Gastroesophageal sphincter (tissue), 3 donors: Measurements from ENCODE around the gene TMEM41A.

Source experiments
- POLR2A ChIP-seq, 2 donors: fragments of 450-650 bp; IDR thresholded peaks; one replicate each; pipeline ENCODE4 v1.6.1; 2017; ENCODE audit warnings: antibody characterized with exemption in 2 of 2, mild to moderate bottlenecking in 2 of 2, moderate library complexity in 1 of 2
- TF ChIP-seq, protein P1 (sequence below), 4 experiments: fragments of 200-600 bp in 2 of 4; fragments of 450-650 bp in 2 of 4; sonication (generic) in 1 of 4; IDR thresholded peaks; one replicate each; pipeline ENCODE4 v1.5.1; 2017 to 2019; ENCODE audit warnings: antibody characterized with exemption in 4 of 4, mild to moderate bottlenecking in 2 of 4, moderate library complexity in 2 of 4

DNA sequence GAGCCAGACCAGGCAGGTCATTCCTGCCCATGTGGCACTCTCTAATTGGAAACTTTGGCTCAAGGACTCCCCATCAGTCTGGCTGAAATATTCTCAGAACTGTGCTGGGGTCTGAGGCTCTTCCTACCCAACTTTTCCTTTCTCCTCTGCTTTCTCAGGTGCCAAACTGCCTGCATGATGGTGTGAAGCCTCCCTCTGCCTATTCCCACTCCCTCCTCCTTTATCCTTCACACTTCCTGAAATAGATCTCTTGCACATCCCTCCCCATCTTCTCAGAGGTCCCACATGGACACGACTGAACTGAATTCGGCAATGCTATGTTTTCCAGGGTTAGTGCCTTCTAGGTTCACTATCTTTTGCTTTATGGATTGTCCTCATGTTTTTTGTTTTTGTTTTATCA, 41.1 kb upstream of the TMEM41A start:
- TF ChIP-seq, protein P1, sequence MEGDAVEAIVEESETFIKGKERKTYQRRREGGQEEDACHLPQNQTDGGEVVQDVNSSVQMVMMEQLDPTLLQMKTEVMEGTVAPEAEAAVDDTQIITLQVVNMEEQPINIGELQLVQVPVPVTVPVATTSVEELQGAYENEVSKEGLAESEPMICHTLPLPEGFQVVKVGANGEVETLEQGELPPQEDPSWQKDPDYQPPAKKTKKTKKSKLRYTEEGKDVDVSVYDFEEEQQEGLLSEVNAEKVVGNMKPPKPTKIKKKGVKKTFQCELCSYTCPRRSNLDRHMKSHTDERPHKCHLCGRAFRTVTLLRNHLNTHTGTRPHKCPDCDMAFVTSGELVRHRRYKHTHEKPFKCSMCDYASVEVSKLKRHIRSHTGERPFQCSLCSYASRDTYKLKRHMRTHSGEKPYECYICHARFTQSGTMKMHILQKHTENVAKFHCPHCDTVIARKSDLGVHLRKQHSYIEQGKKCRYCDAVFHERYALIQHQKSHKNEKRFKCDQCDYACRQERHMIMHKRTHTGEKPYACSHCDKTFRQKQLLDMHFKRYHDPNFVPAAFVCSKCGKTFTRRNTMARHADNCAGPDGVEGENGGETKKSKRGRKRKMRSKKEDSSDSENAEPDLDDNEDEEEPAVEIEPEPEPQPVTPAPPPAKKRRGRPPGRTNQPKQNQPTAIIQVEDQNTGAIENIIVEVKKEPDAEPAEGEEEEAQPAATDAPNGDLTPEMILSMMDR (IDR thresholded peaks at IDR 0.05): no peak
- no peak for TF ChIP-seq POLR2A (IDR thresholded peaks at IDR 0.05)
